ENCODE results near the gene MCM5. TPM values are rescaled to one million over a fixed set of nuclear protein-coding genes. Genes with fewer than 3 reads are reported as not detected.

MCM5 gene
- total and polyA plus RNA-seq, 2 of the 13 experiments (the other 11 are each of a cell fraction or from before 2014, with no cell fraction given) = 40.2 to 93.5 TPM

- TF ChIP-seq PATZ1 (CRISPR knock-in tag; IDR thresholded peaks at IDR 0.05) = peak; percentile 92
- TF ChIP-seq NFKB2 (CRISPR knock-in tag; IDR thresholded peaks at IDR 0.05; ENCODE audit: borderline replicate concordance) = no peak
- TF ChIP-seq SIX4 (CRISPR knock-in tag; IDR thresholded peaks at IDR 0.05) = peak; percentile 51; the same call in 1 of the 2 replicates
- TF ChIP-seq ZNF230 (CRISPR knock-in tag; IDR thresholded peaks at IDR 0.05) = 0 out of 2 replicates have a peak, but pooled peaks have one; percentile 30
- TF ChIP-seq ZNF773 (CRISPR knock-in tag; IDR thresholded peaks at IDR 0.05; ENCODE audit: borderline replicate concordance) = peak; percentile 11; the same call in 1 of the 2 replicates
- TF ChIP-seq PITX1 (CRISPR knock-in tag; IDR thresholded peaks at IDR 0.05) = peak; percentile 25; the same call in 1 of the 2 replicates
- TF ChIP-seq HHEX (CRISPR knock-in tag; IDR thresholded peaks at IDR 0.05) = no peak
- peak; percentile 73 for TF ChIP-seq RBFOX2 (IDR thresholded peaks at IDR 0.05; ENCODE audit: low read depth, low read length)
- 0 out of 2 replicates have a peak, but pooled peaks have one; percentile 27 for TF ChIP-seq GMEB2 (CRISPR knock-in tag; IDR thresholded peaks at IDR 0.05; ENCODE audit: low read depth)
- no peak; the same call in 1 of the 2 replicates for TF ChIP-seq ZNF142 (CRISPR knock-in tag; IDR thresholded peaks at IDR 0.05)
- 0 out of 2 replicates have a peak, but pooled peaks have one; percentile 48 for TF ChIP-seq ATF3 (CRISPR knock-in tag; IDR thresholded peaks at IDR 0.05)
- no peak for TF ChIP-seq ZNF138 (CRISPR knock-in tag; IDR thresholded peaks at IDR 0.05; ENCODE audit: low read depth)
- TF ChIP-seq BCL3 (CRISPR knock-in tag; IDR thresholded peaks at IDR 0.05) = no peak
- peak; percentile 51; the same call in 1 of the 2 replicates for TF ChIP-seq ZNF362 (CRISPR knock-in tag; IDR thresholded peaks at IDR 0.05; ENCODE audit: borderline replicate concordance)
Measured at GRCh38 chr22:35350539-35351503, 49.1 kb upstream of the MCM5 start (continued).

Measured in HepG2 (cell line).